ENCODE measurements around the gene GIMAP4.
"Not testable (repeated sequence)": the region's sequence is repeated elsewhere in the genome, so short reads cannot be mapped to it uniquely, and the experiment has no call there.

Gene GIMAP4

GRCh38 chr7:150567169-150567568 is at the start of gene GIMAP4:
TSS of gene GIMAP4 (plus strand) at chr7:150567390. CDS start at chr7:150569902, 2,512 bp downstream.
- H3K4me3 ChIP-seq (ENCODE audit: low read depth, low read length): no peak within 1 kb of the TSS
- TF ChIP-seq CTCF (IDR thresholded peaks at IDR 0.05; ENCODE audit: control insufficient read depth, extremely low read depth, insufficient read depth): no peak
- no peak for DNase-seq (ENCODE audit: low read depth)

DNA sequence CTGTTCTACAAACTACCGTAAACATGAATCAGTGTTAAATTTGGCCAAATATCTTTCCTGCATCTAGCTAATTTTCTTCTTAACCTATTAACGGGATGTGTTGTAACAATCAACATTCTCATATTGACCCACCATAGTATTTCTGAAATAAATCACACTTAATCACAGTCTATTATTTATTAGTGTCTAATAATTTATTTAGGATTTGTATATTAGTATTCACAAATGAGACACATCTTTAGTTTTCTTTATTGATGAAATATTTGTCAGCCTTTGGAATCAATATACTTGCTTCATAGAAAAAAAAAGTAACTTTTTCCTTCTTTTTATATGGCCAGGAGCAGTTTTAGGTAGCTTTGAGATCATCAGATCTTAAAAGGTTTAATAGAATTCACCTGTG is 47.9 kb upstream of the GIMAP4 start:
- TF ChIP-seq CTCF (IDR thresholded peaks at IDR 0.05; ENCODE audit: control insufficient read depth, extremely low read depth, insufficient read depth): no peak
- H3K4me3 ChIP-seq (ENCODE audit: low read depth, low read length): no peak overlapping the region
- DNase-seq (ENCODE audit: low read depth): no peak

GRCh38 chr7:150520145-150520544 is 47.0 kb upstream of the GIMAP4 start:
- no peak overlapping the region for H3K4me3 ChIP-seq (ENCODE audit: low read depth, low read length)
- TF ChIP-seq CTCF (IDR thresholded peaks at IDR 0.05; ENCODE audit: control insufficient read depth, extremely low read depth, insufficient read depth): no peak
- DNase-seq (ENCODE audit: low read depth): no peak

DNA sequence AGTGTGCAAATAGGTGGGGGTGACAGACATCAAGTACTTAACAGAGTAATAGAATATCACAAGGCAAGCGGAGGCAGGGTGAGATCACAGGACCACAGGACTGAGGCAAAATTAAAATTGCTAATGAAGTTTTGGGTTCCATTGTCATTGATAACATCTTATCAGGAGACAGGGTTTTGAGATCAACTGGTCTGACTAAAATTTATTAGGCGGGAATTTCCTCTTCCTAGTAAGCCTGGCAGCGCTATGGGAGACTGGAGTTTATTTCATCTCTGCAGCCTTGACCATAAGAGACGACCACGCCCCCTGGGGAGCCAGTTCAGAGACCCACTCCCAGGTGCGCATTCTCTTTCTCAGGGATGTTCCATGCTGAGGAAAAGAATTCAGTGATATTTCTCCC is 44.3 kb upstream of the GIMAP4 start:
- DNase-seq (ENCODE audit: low read depth); H3K4me3 ChIP-seq (ENCODE audit: low read depth, low read length): not testable (repeated sequence)

DNA sequence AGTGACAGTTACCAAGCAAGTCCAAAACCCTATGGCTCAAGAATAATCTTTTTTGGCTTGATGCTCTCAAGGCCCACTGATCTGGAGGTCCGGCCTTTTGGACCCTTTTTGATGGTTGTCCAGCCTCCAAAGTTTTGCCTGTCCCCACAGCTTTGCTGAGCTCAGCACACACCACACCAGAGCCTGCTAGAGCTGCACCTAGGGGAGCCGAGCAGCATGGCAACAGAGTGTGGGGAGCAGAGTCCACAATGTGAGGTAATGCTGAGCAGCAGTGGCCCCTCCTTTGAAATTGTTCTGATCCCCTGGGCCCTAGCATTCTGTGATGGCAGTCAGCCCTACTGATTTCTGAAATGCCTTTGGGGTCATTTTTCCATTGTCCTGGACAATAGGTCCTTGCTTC is 43.2 kb upstream of the GIMAP4 start:
- TF ChIP-seq CTCF (IDR thresholded peaks at IDR 0.05; ENCODE audit: control insufficient read depth, extremely low read depth, insufficient read depth): no peak
- DNase-seq (ENCODE audit: low read depth): no peak
- no peak overlapping the region for H3K4me3 ChIP-seq (ENCODE audit: low read depth, low read length)

DNA sequence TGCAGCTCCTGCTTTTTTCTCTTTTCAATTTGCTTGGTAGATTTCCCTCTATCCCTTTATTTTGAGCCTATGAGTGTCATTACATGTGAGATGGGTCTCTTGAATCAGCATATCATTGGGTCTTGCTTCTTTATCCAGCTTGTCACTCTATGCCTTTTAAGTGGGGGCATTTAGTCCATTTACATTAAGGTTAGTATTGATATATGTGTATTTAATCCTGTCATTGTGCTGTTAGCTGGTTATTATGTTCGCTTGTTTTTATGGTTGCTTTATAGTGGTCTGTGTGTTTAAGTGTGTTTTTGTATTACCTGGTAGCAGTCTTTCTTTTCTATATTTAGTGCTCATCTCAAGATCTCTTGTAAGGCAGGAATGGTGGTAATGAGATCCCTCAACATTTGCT is 35.5 kb upstream of the GIMAP4 start:
- TF ChIP-seq CTCF (IDR thresholded peaks at IDR 0.05; ENCODE audit: control insufficient read depth, extremely low read depth, insufficient read depth): no peak
- no peak overlapping the region for H3K4me3 ChIP-seq (ENCODE audit: low read depth, low read length)
- no peak for DNase-seq (ENCODE audit: low read depth)

- no peak for DNase-seq (ENCODE audit: low read depth)
- TF ChIP-seq CTCF (IDR thresholded peaks at IDR 0.05; ENCODE audit: control insufficient read depth, extremely low read depth, insufficient read depth): no peak
- no peak overlapping the region for H3K4me3 ChIP-seq (ENCODE audit: low read depth, low read length)
Observed at GRCh38 chr7:150538259-150538658, 28.9 kb upstream of the GIMAP4 start.

DNA sequence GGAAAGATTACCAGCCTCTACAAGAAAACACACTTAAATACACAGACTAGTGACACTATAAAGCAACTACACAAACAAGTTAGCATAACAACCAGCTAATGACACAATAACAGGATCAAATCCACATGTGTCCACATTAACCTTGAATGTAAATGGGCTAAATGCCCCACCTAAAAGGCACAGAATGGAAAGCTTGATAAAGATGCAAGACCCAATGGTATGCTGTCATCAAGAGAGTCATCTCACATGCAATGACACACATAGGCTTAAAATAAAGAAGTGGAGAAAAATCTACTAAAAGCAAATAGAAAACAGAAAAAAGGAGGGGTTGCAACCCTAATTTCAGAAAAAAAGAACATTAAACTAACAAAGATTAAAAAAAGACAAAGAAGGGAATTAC is 14.0 kb upstream of the GIMAP4 start:
- DNase-seq (ENCODE audit: low read depth): no peak
- TF ChIP-seq CTCF (IDR thresholded peaks at IDR 0.05; ENCODE audit: control insufficient read depth, extremely low read depth, insufficient read depth): no peak
- no peak overlapping the region for H3K4me3 ChIP-seq (ENCODE audit: low read depth, low read length)

Measured in LNCaP clone FGC (cell line).